Measurements from ENCODE around the gene NOP16.
"Not testable (repeated sequence)": the region's sequence is repeated elsewhere in the genome, so short reads cannot be mapped to it uniquely, and the experiment has no call there.

NOP16 gene

GRCh38 chr5:176408590-176408989 is 20.2 kb upstream of the NOP16 start:
- DNase-seq = no peak

- not testable (repeated sequence) for DNase-seq
These were observed 19.8 kb upstream of the NOP16 start for GRCh38 chr5:176408252-176408573.

- DNase-seq = no peak
These were observed 19.3 kb upstream of the NOP16 start for GRCh38 chr5:176407456-176408251.

GRCh38 chr5:176406436-176407052 is 18.1 kb upstream of the NOP16 start:
- DNase-seq = no peak

GRCh38 chr5:176405656-176406435 is 17.4 kb upstream of the NOP16 start:
- DNase-seq = no peak

GRCh38 chr5:176401281-176402205 is 13.1 kb upstream of the NOP16 start:
- no peak for DNase-seq

- no peak for DNase-seq
These were observed 12.2 kb upstream of the NOP16 start for GRCh38 chr5:176400382-176401156.

- no peak for DNase-seq
These were observed 9.5 kb upstream of the NOP16 start for GRCh38 chr5:176397736-176398420.

GRCh38 chr5:176396330-176396729 is 7.9 kb upstream of the NOP16 start:
- DNase-seq = no peak

- no peak for DNase-seq
These were observed 6.7 kb upstream of the NOP16 start for GRCh38 chr5:176394881-176395675.

- no peak for DNase-seq
These were observed 5.7 kb upstream of the NOP16 start for GRCh38 chr5:176394096-176394495.

- DNase-seq = no peak
These were observed 4.1 kb upstream of the NOP16 start for GRCh38 chr5:176392526-176392925.

GRCh38 chr5:176391999-176392398 is 3.6 kb upstream of the NOP16 start:
- DNase-seq = no peak

- no peak for DNase-seq
These were observed 3.1 kb upstream of the NOP16 start for GRCh38 chr5:176391479-176391878.

GRCh38 chr5:176389135-176390123 is 1.0 kb upstream of the NOP16 start:
- DNase-seq = no peak

GRCh38 chr5:176388003-176388443 is 375 bp downstream of the NOP16 start:
- DNase-seq = no peak

GRCh38 chr5:176387384-176387925 is 943 bp downstream of the NOP16 start:
- DNase-seq = no peak

- no peak for DNase-seq
These were observed 1.9 kb downstream of the NOP16 start for GRCh38 chr5:176386491-176386890.

- DNase-seq = no peak
These were observed 3.4 kb downstream of the NOP16 start for GRCh38 chr5:176384991-176385390.

Data from stimulated activated CD4-positive, alpha-beta T cell treated with anti-CD3 and anti-CD28 coated beads, Interleukin-4, amount 100 ng/mL, for 1 hour (primary cell).